ENCODE data around the gene ST3GAL2.

DNA sequence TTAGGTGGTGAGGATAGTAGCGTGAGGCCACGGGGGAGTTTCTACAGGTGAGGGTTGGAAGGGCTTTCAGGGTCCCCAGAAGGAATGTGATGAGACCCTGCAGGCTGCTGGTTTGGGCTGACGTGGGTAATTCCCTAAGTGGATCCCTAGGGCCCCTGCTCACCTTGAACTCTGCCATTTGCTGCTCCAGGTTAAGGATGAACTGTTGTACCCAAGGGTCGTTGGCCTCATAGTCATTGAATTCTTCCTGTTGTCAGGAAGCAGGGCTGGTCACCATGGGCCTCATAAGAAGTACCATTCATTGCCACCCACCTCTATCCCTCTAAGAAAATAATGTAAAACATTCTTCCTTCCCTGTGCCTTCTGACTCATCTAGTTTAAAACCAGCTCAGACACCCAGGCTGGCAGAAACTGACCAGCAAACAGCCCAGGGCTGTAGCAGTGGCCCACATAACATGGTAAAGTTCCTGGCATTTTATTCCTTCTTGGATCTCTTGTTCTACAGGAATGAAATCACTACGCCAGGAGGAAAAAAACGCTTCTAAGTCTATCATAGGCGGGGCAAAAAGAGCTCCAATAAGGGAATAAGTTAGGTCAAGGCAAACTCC, 43.1 kb upstream of the ST3GAL2 start:
- no peak for TF ChIP-seq EZH2 (IDR thresholded peaks at IDR 0.05)
- TF ChIP-seq POLR2AphosphoS5 (IDR thresholded peaks at IDR 0.05; ENCODE audit: borderline replicate concordance, low read depth, low read length) = no peak
- no peak for TF ChIP-seq FOXP2 (optimal IDR thresholded peaks at IDR 0.05; ENCODE audit: control extremely low read depth, extremely low read length, insufficient read depth)

Data from SK-N-MC (cell line).